ENCODE measurements around the gene RSRP1. TPM values are rescaled to one million over a fixed set of nuclear protein-coding genes. Genes with fewer than 3 reads are reported as not detected.
A peak's percentile ranks its signal among the peaks of the same experiment; 100 is the strongest.
"Not testable (repeated sequence)": the region's sequence is repeated elsewhere in the genome, so short reads cannot be mapped to it uniquely, and the experiment has no call there.

Gene RSRP1
- total and polyA plus RNA-seq, 7 experiments from 2014 or later = 52.9 to 449 (median 313) TPM

GRCh38 chr1:25238046-25238445 lies 9.2 kb downstream of the RSRP1 start:
- peaks cover 20 to 25% of the 10 kb centered on the region in 2 donors for H3K4me1 ChIP-seq (ENCODE audit: control insufficient read depth in 2 of 2, insufficient read depth in 2 of 2, low read length in 2 of 2)
- no peaks in the 10 kb centered on the region for H3K27me3 ChIP-seq (ENCODE audit: control insufficient read depth in 2 of 2, insufficient read depth in 2 of 2, low read length in 2 of 2)
- H3K27me3 Mint-ChIP-seq = no peaks in the 10 kb centered on the region
- no peaks in the 10 kb centered on the region for H3K9me3 Mint-ChIP-seq
- CTCF ChIA-PET = no interaction called here
- H3K4me3 Mint-ChIP-seq = no peak overlapping the region
- POLR2A ChIA-PET = interaction anchor here (0.6 kb wide), 1 partner anchor 1484 kb away, joined by 5 read pairs; no protein-coding TSS in a partner anchor
- H3K36me3 Mint-ChIP-seq = peaks cover 0 to 12% (median 12%) of the 10 kb centered on the region in 5 donors
- peak overlapping the region in 6 of 9 donors; percentile 11 to 82 (median 66) for H3K27ac Mint-ChIP-seq
- no peak overlapping the region for H3K4me3 ChIP-seq (ENCODE audit: low read length)
- no peaks in the 10 kb centered on the region for H3K9me3 ChIP-seq (ENCODE audit: control insufficient read depth in 2 of 3, low read length in 3 of 3)
- no peak overlapping the region for H3K27ac ChIP-seq (ENCODE audit: low read depth, low read length)
- no peak for DNase-seq
- H3K36me3 ChIP-seq (ENCODE audit: control insufficient read depth in 2 of 3, insufficient read depth in 3 of 3, low read length in 3 of 3) = peaks cover 7 to 12% (median 10%) of the 10 kb centered on the region in 3 experiments
- peaks cover 15 to 63% (median 53%) of the 10 kb centered on the region in 7 donors for H3K4me1 Mint-ChIP-seq
- no peak for ATAC-seq
- intact Hi-C loops (cut with micrococcal nuclease) = loop anchor here (10.0 kb wide), 3 partner anchors 237 to 1283 kb away; partner anchors contain the start of gene PNRC2 (in 1 of the 2)

GRCh38 chr1:25236261-25236660 lies 11.0 kb downstream of the RSRP1 start:
- H3K27ac ChIP-seq (ENCODE audit: low read depth, low read length); H3K36me3 Mint-ChIP-seq; H3K36me3 ChIP-seq (ENCODE audit: control insufficient read depth in 2 of 3, insufficient read depth in 3 of 3, low read length in 3 of 3); CTCF ChIA-PET; DNase-seq; H3K27me3 Mint-ChIP-seq; H3K9me3 Mint-ChIP-seq; H3K27ac Mint-ChIP-seq; ATAC-seq; H3K9me3 ChIP-seq (ENCODE audit: control insufficient read depth in 2 of 3, low read length in 3 of 3); H3K4me3 ChIP-seq (ENCODE audit: low read length); H3K4me3 Mint-ChIP-seq; H3K27me3 ChIP-seq (ENCODE audit: control insufficient read depth in 2 of 2, insufficient read depth in 2 of 2, low read length in 2 of 2): not testable (repeated sequence)
- POLR2A ChIA-PET = interaction anchor here (0.6 to 3.1 kb wide), 2 partner anchors 9 to 11 kb away, joined by 3 to 14 read pairs; partner anchors contain the start of gene RSRP1
- peaks cover 27 to 32% of the 10 kb centered on the region in 2 donors for H3K4me1 ChIP-seq (ENCODE audit: control insufficient read depth in 2 of 2, insufficient read depth in 2 of 2, low read length in 2 of 2)
- intact Hi-C loops (cut with micrococcal nuclease) = loop anchor here (10.0 kb wide), 3 partner anchors 239 to 1281 kb away; partner anchors contain the start of gene PNRC2 (in 1 of the 2)
- peaks cover 19 to 47% (median 44%) of the 10 kb centered on the region in 7 donors for H3K4me1 Mint-ChIP-seq

DNA sequence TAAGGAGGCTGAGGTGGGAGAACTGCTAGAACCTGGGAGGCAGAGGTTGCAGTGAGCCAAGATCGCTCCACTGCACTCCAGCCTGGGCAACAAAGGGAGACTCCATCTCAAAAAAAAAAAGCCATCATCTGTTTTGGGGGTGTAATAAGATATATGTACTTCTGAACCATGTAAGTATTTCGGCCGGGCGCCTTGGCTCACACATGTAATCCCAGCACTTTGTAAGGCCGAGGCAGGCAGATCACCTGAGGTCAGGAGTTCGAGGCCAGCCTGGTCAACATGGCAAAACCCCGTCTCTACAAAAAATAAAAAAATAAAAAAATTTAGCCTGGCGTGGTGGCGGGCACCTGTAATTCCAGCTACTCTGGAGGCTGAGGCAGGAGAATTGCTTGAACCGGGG lies 11.8 kb downstream of the RSRP1 start:
- H3K4me1 ChIP-seq (ENCODE audit: control insufficient read depth in 2 of 2, insufficient read depth in 2 of 2, low read length in 2 of 2) = peaks cover 24 to 27% of the 10 kb centered on the region in 2 donors
- H3K9me3 ChIP-seq (ENCODE audit: control insufficient read depth in 2 of 3, low read length in 3 of 3); H3K4me3 Mint-ChIP-seq; H3K36me3 ChIP-seq (ENCODE audit: control insufficient read depth in 2 of 3, insufficient read depth in 3 of 3, low read length in 3 of 3); H3K4me3 ChIP-seq (ENCODE audit: low read length); DNase-seq; H3K27ac ChIP-seq (ENCODE audit: low read depth, low read length); H3K27me3 ChIP-seq (ENCODE audit: control insufficient read depth in 2 of 2, insufficient read depth in 2 of 2, low read length in 2 of 2); CTCF ChIA-PET; ATAC-seq; H3K9me3 Mint-ChIP-seq; H3K27me3 Mint-ChIP-seq: not testable (repeated sequence)
- peaks cover 0 to 12% (median 5%) of the 10 kb centered on the region in 5 donors for H3K36me3 Mint-ChIP-seq
- peaks cover 20 to 47% (median 37%) of the 10 kb centered on the region in 7 donors for H3K4me1 Mint-ChIP-seq
- intact Hi-C loops (cut with micrococcal nuclease) = loop anchor here (10.0 kb wide), 3 partner anchors 239 to 1281 kb away; partner anchors contain the start of gene PNRC2 (in 1 of the 2)
- POLR2A ChIA-PET = interaction anchor here (0.6 to 3.1 kb wide), 3 partner anchors 10 to 310 kb away, joined by 4 to 14 read pairs (median 5); partner anchors contain the start of gene RSRP1
- peak overlapping the region in 1 of 9 donors; percentile 28 for H3K27ac Mint-ChIP-seq

- ChIA-PET CTCF (interaction anchor here (0.6 to 1.3 kb wide), 4 partner anchors 9 to 306 kb away, joined by 3 to 5 read pairs (median 4); no protein-coding TSS in a partner anchor), POLR2A (interaction anchor here (0.6 to 3.6 kb wide), 20 partner anchors 11 to 1667 kb away, joined by 3 to 182 read pairs (median 4); partner anchors contain the start of genes GPATCH3, MACO1, MAN1C1 and MTFR1L)
- ATAC-seq = peak; percentile 80
- Mint-ChIP-seq H3K27me3 (no peaks in the 10 kb centered on the region), H3K27ac (no peak overlapping the region), H3K36me3 (peaks cover 2 to 17% (median 14%) of the 10 kb centered on the region in 5 donors), H3K9me3 (no peaks in the 10 kb centered on the region), H3K4me1 (peaks cover 16 to 41% (median 27%) of the 10 kb centered on the region in 7 donors), H3K4me3 (no peak overlapping the region)
- H3K27ac ChIP-seq (ENCODE audit: low read depth, low read length) = peak overlapping the region; percentile 91
- H3K36me3 ChIP-seq (ENCODE audit: control insufficient read depth in 2 of 3, insufficient read depth in 3 of 3, low read length in 3 of 3) = peaks cover 0 to 22% (median 8%) of the 10 kb centered on the region in 3 experiments
- no peaks in the 10 kb centered on the region for H3K27me3 ChIP-seq (ENCODE audit: control insufficient read depth in 2 of 2, insufficient read depth in 2 of 2, low read length in 2 of 2)
- H3K4me1 ChIP-seq (ENCODE audit: control insufficient read depth in 2 of 2, insufficient read depth in 2 of 2, low read length in 2 of 2) = peaks cover 14 to 15% of the 10 kb centered on the region in 2 donors
- H3K4me3 ChIP-seq (ENCODE audit: low read length) = peak overlapping the region; percentile 92
- intact Hi-C loops (cut with micrococcal nuclease) = loop anchor here (1.0 to 10.0 kb wide), 10 partner anchors 7 to 1278 kb away; partner anchors contain the start of genes RSRP1 (in 2 of the 2), SRRM1 (in 2 of the 2), MACO1 (in 1 of the 2) and PNRC2 (in 1 of the 2)
- no peaks in the 10 kb centered on the region for H3K9me3 ChIP-seq (ENCODE audit: control insufficient read depth in 2 of 3, low read length in 3 of 3)
- DNase-seq = peak in 8 of 9 donors; percentile 27 to 60 (median 41)
Measured at GRCh38 chr1:25232866-25233784, 14.1 kb downstream of the RSRP1 start.

DNA sequence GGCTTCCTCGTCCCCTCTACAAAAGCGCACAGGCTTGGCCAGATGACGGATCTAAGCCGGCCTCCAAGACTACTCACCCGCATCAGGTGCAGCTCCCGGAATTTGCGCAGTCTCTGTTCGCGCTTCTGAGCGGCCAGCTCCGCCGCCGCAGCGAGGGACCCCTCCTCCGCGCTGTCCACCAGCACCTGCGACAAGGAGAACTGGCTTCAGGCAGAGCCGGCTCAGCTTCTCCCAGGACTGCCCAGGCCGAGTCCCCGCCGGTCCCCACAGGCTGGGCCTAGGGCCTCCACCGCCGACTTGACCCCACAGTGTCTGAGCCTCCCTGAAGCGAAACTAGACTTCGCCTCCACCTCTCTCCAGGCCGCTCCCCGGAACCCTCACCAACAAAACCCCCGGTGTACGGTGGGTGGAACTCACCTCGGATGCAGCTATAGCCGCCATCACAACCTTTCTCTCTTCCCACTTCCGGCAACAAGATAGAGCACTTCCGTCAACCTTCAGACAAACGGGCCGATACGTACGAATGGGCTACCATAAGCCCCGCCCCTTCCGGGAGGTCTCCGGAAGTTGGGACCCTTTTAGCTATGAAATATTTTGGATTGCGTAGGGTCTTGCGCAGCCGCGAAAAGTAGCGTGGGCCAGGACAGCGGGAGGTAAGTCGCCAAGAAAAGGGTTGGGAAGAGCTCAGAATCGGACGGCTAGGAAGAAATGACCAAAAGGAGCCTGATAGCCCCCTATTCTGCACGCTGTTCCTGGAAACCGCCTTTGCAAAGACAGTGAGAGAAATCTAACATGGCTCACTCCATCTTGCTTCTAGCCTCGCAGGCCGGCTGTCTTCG lies 15.0 kb downstream of the RSRP1 start, which contains the start of gene SYF2:
SYF2 (minus strand) TSS at position 476 of the 839 bp plus-strand sequence; CDS start at position 441, 35 bp downstream.
- Histone ChIP-seq H3K4me1 (ENCODE audit: control insufficient read depth in 2 of 2, insufficient read depth in 2 of 2, low read length in 2 of 2) (peaks cover 14 to 15% of the 10 kb centered on the region in 2 donors), H3K9me3 (ENCODE audit: control insufficient read depth in 2 of 3, low read length in 3 of 3) (no peaks in the 10 kb centered on the region), H3K36me3 (ENCODE audit: control insufficient read depth in 2 of 3, insufficient read depth in 3 of 3, low read length in 3 of 3) (peaks cover 7 to 31% (median 8%) of the 10 kb centered on the region in 3 experiments), H3K27me3 (ENCODE audit: control insufficient read depth in 2 of 2, insufficient read depth in 2 of 2, low read length in 2 of 2) (no peaks in the 10 kb centered on the region), H3K27ac (ENCODE audit: low read depth, low read length) (peak within 1 kb of the TSS; percentile 91), H3K4me3 (ENCODE audit: low read length) (peak within 1 kb of the TSS; percentile 92)
- no peaks in the 10 kb centered on the region for H3K9me3 Mint-ChIP-seq
- ChIA-PET POLR2A (interaction anchor here (0.6 to 3.6 kb wide), 24 partner anchors 9 to 1668 kb away, joined by 3 to 182 read pairs (median 4); partner anchors contain the start of genes GPATCH3, MACO1, MTFR1L and NIPAL3), CTCF (interaction anchor here (0.9 to 1.3 kb wide), 3 partner anchors 10 to 305 kb away, joined by 3 to 5 read pairs (median 5); no protein-coding TSS in a partner anchor)
- ATAC-seq (peak; percentile 94), DNase-seq (peak; percentile 71 to 93 (median 90))
- no peak within 1 kb of the TSS for H3K27ac Mint-ChIP-seq
- peaks cover 5 to 22% (median 19%) of the 10 kb centered on the region in 5 donors for H3K36me3 Mint-ChIP-seq
- H3K4me1 Mint-ChIP-seq = peaks cover 18 to 33% (median 30%) of the 10 kb centered on the region in 7 donors
- H3K4me3 Mint-ChIP-seq = no peak within 1 kb of the TSS
- H3K27me3 Mint-ChIP-seq = no peaks in the 10 kb centered on the region
- intact Hi-C loops (cut with micrococcal nuclease) = loop anchor here (1.0 to 10.0 kb wide), 10 partner anchors 8 to 1277 kb away; partner anchors contain the start of genes RSRP1 (in 2 of the 2), SRRM1 (in 2 of the 2), MACO1 (in 1 of the 2) and PNRC2 (in 1 of the 2)
